ENCODE data around the gene SLAIN2.
"Not testable (repeated sequence)": the region's sequence is repeated elsewhere in the genome, so short reads cannot be mapped to it uniquely, and the experiment has no call there.

Gene SLAIN2

DNA sequence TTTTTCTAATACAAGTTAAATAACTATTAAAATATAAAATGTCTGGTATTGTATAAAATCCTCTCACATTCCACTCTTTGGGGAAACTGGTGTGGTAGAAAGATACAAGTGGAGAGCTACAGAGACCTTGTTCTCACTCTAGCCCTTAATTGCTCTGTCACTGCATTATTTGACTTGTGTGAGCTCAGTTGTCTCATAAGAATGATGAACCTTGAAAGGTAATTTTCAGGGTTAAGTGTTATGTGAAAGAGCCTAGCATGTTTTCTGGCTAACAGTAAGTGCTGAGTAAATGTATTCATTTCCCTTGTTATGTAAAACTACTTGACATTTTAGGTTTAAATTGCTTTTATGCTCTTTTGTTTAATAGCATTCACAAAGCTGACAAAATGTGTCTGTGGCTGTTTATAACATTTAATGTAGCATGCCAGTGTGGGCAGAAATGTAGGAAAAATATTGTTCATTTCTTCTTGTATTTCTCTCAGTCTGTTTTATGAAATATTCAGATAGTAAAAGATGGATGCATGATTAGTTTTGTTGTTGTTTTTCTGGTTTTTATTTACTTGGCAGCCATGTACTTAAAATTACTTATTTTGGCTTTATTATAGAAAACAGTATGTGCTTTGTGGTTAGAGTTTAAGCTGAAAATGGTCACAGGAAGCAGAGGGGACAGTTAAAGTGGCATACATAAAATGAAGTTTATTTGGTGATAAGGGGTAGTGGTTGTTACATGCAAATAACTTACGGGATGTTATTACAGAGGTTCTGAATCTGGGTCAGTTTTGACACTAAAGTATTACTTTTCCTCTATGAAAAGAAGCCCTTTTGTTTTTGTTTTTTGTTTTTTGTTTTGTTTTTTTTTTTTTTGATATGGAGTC, 29.2 kb downstream of the SLAIN2 start:
- DNase-seq = no peak

DNA sequence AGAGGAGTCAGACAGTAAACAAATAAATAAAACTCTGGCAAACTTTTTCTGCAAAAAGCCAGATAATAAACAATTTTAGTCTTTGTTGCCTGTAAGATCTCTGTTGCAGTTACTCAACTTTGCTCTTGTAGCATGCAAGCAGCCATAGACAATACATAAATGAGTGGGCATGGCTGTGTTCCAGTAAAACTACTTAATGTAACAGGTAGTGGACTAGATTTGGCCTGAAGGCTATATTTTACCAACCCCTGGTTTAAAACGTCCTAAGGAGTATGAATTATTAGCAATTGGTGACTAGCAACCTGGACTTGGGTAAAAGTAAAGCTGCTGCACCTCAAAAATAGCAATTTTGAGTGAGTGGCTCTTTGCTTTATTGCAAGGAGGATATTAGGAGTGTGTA, 30.9 kb downstream of the SLAIN2 start:
- DNase-seq = no peak

GRCh38 chr4:48375651-48376304, 34.4 kb downstream of the SLAIN2 start:
- no peak for DNase-seq

DNA sequence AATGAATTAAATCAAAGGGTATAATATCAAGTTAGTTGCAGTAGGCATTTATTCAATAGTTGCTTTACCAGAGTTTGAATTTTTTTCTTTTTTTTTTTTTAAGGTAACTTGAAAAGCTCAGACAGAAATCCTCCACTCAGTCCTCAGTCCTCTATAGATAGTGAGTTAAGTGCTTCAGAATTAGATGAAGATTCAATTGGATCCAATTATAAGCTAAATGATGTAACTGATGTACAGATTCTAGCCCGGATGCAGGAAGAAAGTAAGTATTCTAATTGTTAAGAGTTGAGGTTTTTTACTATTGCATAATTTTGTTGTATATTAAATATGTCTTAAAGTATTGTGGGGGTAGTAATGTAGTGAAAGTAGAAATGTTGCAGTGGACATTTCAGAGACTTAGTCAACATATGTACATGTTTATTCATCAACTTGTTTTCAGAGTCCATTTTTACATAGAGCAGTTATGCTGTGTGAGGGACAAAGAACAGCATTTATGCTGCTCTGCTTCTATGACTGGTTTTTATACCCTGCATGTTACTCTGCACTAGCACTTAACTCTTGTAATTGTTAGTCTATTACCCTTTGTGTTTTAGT, 38.4 kb downstream of the SLAIN2 start:
- DNase-seq = no peak

- no peak for DNase-seq
These were observed 39.3 kb downstream of the SLAIN2 start for GRCh38 chr4:48380583-48381167.

GRCh38 chr4:48388525-48389154, 47.3 kb downstream of the SLAIN2 start:
- DNase-seq = no peak

- no peak for DNase-seq
These were observed 54.7 kb downstream of the SLAIN2 start for GRCh38 chr4:48396043-48396442.

- no peak for DNase-seq
These were observed 59.1 kb downstream of the SLAIN2 start for GRCh38 chr4:48400416-48400815.

- DNase-seq = no peak
These were observed 62.0 kb downstream of the SLAIN2 start for GRCh38 chr4:48403358-48403757.

DNA sequence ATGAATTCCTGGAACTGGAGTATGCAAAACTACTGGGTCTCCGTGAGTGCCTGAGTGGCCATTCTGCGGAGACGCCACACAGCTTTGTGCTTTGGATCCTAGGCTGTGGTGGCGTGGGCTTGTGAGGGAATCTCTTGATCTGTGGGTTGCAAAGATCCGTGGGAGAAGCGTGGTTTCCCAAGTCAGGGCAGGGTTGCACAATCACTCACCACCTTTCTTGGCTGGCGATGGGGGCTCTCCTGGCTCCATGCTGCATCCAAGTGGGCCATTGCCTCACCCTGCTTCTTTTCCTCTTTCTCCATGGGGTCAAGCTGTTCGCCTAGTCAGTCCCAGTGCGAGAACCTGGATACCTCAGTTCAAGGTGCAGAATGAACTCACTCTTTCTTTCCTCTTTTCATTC, 62.5 kb downstream of the SLAIN2 start:
- no peak for DNase-seq

GRCh38 chr4:48405924-48406323, 64.6 kb downstream of the SLAIN2 start:
- DNase-seq = no peak

- DNase-seq = no peak
These were observed 67.9 kb downstream of the SLAIN2 start for GRCh38 chr4:48409203-48409602.

- DNase-seq = no peak
These were observed 69.5 kb downstream of the SLAIN2 start for GRCh38 chr4:48410812-48411211.

DNA sequence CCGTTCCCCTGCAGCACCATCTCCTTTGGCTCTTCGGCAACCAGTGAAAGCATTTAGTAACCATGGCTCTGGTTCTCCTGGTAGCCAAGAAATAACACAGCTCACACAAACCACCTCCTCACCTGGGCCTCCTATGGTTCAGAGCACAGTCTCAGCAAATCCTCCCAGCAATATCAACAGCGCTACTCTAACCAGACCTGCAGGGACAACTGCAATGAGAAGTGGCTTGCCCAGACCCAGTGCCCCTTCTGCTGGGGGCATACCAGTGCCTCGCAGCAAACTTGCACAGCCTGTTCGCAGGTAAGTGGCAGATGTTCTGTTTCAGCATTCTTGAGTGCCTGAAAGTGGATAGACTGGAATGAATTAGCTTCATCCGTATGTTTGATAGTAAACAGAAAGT, 78.8 kb downstream of the SLAIN2 start:
- no peak for DNase-seq

GRCh38 chr4:48421101-48421500, 79.8 kb downstream of the SLAIN2 start:
- no peak for DNase-seq

DNA sequence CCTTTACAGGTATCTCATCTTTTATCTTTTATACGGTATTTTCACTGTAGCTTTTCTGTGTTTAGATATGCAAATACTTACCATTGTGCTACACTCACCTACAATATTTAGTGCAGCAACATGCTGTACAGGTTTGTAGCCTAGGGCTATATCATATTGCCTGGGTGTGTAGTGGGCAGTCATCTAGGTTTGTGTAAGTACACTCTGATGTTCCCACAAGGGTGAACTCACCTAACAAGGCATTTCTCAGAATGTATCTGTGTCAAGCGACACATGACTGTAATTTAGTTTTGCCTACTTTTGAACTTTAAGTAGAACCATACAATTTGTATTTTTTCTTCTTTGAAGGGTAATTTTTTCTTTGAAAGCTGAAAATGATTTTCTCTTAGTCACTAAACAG, 87.6 kb downstream of the SLAIN2 start:
- no peak for DNase-seq

- no peak for DNase-seq
These were observed 88.6 kb downstream of the SLAIN2 start for GRCh38 chr4:48429709-48430474.

DNA sequence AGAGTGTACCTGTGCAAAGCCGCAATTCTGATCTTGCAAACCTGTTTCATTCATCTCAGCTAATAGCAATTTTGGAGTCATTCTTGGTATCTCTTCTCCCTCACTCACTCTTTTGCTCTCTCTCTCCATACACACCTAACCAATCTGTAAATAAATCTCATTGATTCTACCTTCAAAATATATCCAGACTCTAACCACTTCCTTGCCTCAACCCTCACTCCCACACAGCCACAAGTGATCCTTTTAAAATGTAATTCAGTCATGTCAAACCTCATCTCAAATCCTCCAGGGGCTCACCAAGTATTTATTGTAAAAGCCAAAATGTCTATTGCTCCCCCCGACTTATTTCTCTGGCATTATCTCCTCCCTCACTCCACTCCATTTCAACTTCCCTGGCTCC, 90.1 kb downstream of the SLAIN2 start:
- DNase-seq = no peak

GRCh38 chr4:48432017-48432416, 90.7 kb downstream of the SLAIN2 start:
- no peak for DNase-seq

GRCh38 chr4:48436318-48436717, 95.0 kb downstream of the SLAIN2 start:
- DNase-seq = no peak

- no peak for DNase-seq
These were observed 98.7 kb downstream of the SLAIN2 start for GRCh38 chr4:48439988-48440387.

DNA sequence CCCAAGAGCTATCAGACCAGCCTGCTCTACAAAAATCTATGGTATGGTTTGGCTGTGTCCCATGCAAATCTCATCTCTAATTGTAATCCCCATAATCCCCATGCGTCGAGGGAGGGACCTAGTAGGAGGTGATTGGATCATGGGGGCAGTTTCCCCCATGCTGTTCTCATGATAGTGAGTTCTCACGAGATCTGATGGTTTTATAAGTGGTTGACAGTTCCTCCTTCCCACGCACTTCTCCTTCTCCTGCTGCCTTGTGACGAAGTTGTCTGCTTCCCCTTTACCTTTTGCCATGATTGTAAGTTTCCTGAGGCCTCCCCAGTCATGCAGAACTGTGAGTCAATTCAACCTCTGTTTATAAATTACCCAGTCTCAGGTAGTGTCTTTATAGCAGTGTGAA, 99.6 kb downstream of the SLAIN2 start:
- DNase-seq = not testable (repeated sequence)

Measured in activated CD4-positive, CD25-positive, alpha-beta regulatory T cell (primary cell).